Mesodermal cell (in vitro differentiated cells): Measurements from ENCODE around the gene PREX1.

Experiments used
- H3K27ac ChIP-seq: 2 replicates; pipeline ENCODE4 v1.7.0; 2013; ENCODE audit warnings: mild to moderate bottlenecking, low read depth, low read length, moderate library complexity; ENCODE audit not compliant: severe bottlenecking
- H3K36me3 ChIP-seq: 2 replicates; pipeline ENCODE4 v1.7.1; 2013; ENCODE audit warnings: mild to moderate bottlenecking, low read length, moderate library complexity; ENCODE audit not compliant: control insufficient read depth, insufficient read depth
- H3K4me1 ChIP-seq: one replicate; pipeline ENCODE4 v1.7.1; 2013; ENCODE audit warnings: mild to moderate bottlenecking, low read length; ENCODE audit not compliant: insufficient read depth, control insufficient read depth, poor library complexity, severe bottlenecking
- H3K4me3 ChIP-seq: 2 replicates; pipeline ENCODE4 v1.7.0; 2013; ENCODE audit warnings: low read length, control low read depth, mild to moderate bottlenecking; ENCODE audit not compliant: insufficient read depth, poor library complexity, severe bottlenecking; ENCODE audit errors: extremely low read depth
- H3K9me3 ChIP-seq: 2 replicates; pipeline ENCODE4 v1.7.1; 2013; ENCODE audit warnings: mild to moderate bottlenecking, low read length, moderate library complexity; ENCODE audit not compliant: control insufficient read depth
- WGBS, 2 experiments: methylation state at CpG; one replicate each; pipeline ENCODE4 v1.1.5; 2013; ENCODE audit warnings: missing lambda C conversion rate in 2 of 2; ENCODE audit not compliant: insufficient coverage in 2 of 2; 5-methylcytosine and 5-hydroxymethylcytosine counted together

Gene PREX1

GRCh38 chr20:48740292-48740649 lies 87.5 kb downstream of the PREX1 start:
- 93 to 100% methylated on average over 1 to 2 of the region's 2 CpGs for WGBS, 2 experiments
- Histone ChIP-seq H3K9me3 (no peaks in the 10 kb centered on the region), H3K4me3 (no peak overlapping the region), H3K27ac (no peak overlapping the region), H3K36me3 (peaks cover 56% of the 10 kb centered on the region), H3K4me1 (no peaks in the 10 kb centered on the region)

- Histone ChIP-seq H3K27ac (no peak overlapping the region), H3K9me3 (no peaks in the 10 kb centered on the region), H3K36me3 (peaks cover 58% of the 10 kb centered on the region), H3K4me1 (no peaks in the 10 kb centered on the region), H3K4me3 (no peak overlapping the region)
- whole genome bisulfite sequencing, 2 experiments, result 93% methylated on average over 7 of the region's 8 CpGs
These were observed 88.2 kb downstream of the PREX1 start for GRCh38 chr20:48739395-48740291.

GRCh38 chr20:48738399-48739304 lies 89.1 kb downstream of the PREX1 start:
- Histone ChIP-seq H3K4me3 (no peak overlapping the region), H3K4me1 (peaks cover 2% of the 10 kb centered on the region), H3K36me3 (peaks cover 57% of the 10 kb centered on the region), H3K27ac (no peak overlapping the region), H3K9me3 (no peaks in the 10 kb centered on the region)
- 91% methylated on average over 9 to 11 of the region's 11 CpGs for WGBS, 2 experiments

- Histone ChIP-seq H3K4me1 (peaks cover 8% of the 10 kb centered on the region), H3K4me3 (no peak overlapping the region), H3K9me3 (no peaks in the 10 kb centered on the region), H3K36me3 (peaks cover 57% of the 10 kb centered on the region), H3K27ac (no peak overlapping the region)
- 83 to 100% methylated on average over 1 of the region's 3 CpGs for WGBS, 2 experiments
These were observed 89.8 kb downstream of the PREX1 start for GRCh38 chr20:48738094-48738398.

GRCh38 chr20:48737434-48738093 lies 90.2 kb downstream of the PREX1 start:
- 90 to 93% methylated on average over 5 to 6 of the region's 8 CpGs for WGBS, 2 experiments
- Histone ChIP-seq H3K4me3 (no peak overlapping the region), H3K9me3 (no peaks in the 10 kb centered on the region), H3K27ac (no peak overlapping the region), H3K36me3 (peaks cover 59% of the 10 kb centered on the region), H3K4me1 (peaks cover 10% of the 10 kb centered on the region)

- H3K4me1 ChIP-seq, result peaks cover 10% of the 10 kb centered on the region
- peaks cover 57% of the 10 kb centered on the region for H3K36me3 ChIP-seq
- no peak overlapping the region for H3K4me3 ChIP-seq
- no peaks in the 10 kb centered on the region for H3K9me3 ChIP-seq
- no peak overlapping the region for H3K27ac ChIP-seq
- 100% methylated on average over 1 of the region's 2 CpGs for whole genome bisulfite sequencing, 2 experiments
These were observed 91.2 kb downstream of the PREX1 start for GRCh38 chr20:48736636-48737035.

- Histone ChIP-seq H3K36me3 (peaks cover 55% of the 10 kb centered on the region), H3K4me1 (peaks cover 10% of the 10 kb centered on the region)
These were observed 91.6 kb downstream of the PREX1 start for GRCh38 chr20:48736231-48736630.

GRCh38 chr20:48735112-48735511 lies 92.7 kb downstream of the PREX1 start:
- WGBS, 2 experiments, result 76 to 88% methylated on average over 4 of the region's 5 CpGs
- H3K9me3 ChIP-seq, result no peaks in the 10 kb centered on the region
- H3K36me3 ChIP-seq, result peaks cover 61% of the 10 kb centered on the region
- H3K4me3 ChIP-seq, result no peak overlapping the region
- no peak overlapping the region for H3K27ac ChIP-seq
- peaks cover 10% of the 10 kb centered on the region for H3K4me1 ChIP-seq

More at GRCh38 chr20:48736231-48736630, 91.6 kb downstream of the PREX1 start:
- Histone ChIP-seq H3K27ac (no peak overlapping the region), H3K9me3 (no peaks in the 10 kb centered on the region), H3K4me3 (no peak overlapping the region)

GRCh38 chr20:48734104-48734749 lies 93.6 kb downstream of the PREX1 start:
- Histone ChIP-seq H3K4me3 (no peak overlapping the region), H3K9me3 (no peaks in the 10 kb centered on the region), H3K36me3 (peaks cover 54% of the 10 kb centered on the region), H3K4me1 (peaks cover 10% of the 10 kb centered on the region), H3K27ac (no peak overlapping the region)
- 96 to 98% methylated on average over 10 of the region's 10 CpGs for WGBS, 2 experiments

GRCh38 chr20:48733296-48733790 lies 94.5 kb downstream of the PREX1 start:
- Histone ChIP-seq H3K36me3 (peaks cover 54% of the 10 kb centered on the region), H3K4me1 (peaks cover 10% of the 10 kb centered on the region)
- 100% methylated on average over 2 of the region's 3 CpGs; no CpG with 5 or more reads in 1 of the 2 experiments for WGBS, 2 experiments

More at GRCh38 chr20:48733296-48733790, 94.5 kb downstream of the PREX1 start:
- no peaks in the 10 kb centered on the region for H3K9me3 ChIP-seq
- no peak overlapping the region for H3K27ac ChIP-seq
- no peak overlapping the region for H3K4me3 ChIP-seq
